Osteoblast (primary cell): Measurements from ENCODE around the gene SF3B5. TPM values are rescaled to one million over a fixed set of nuclear protein-coding genes. Genes with fewer than 3 reads are reported as not detected.

Experiments
- DNase-seq: peaks from one replicate; pipeline ENCODE4 v3.0.0; 2011; ENCODE audit warnings: low spot score, mixed read lengths; ENCODE audit not compliant: insufficient read length; ENCODE audit errors: missing footprints
- H2AFZ ChIP-seq: 2 replicates; pipeline ENCODE4 v1.6.0; 2011; ENCODE audit warnings: mild to moderate bottlenecking, low read length
- H3K27ac ChIP-seq: 2 replicates; pipeline ENCODE4 v1.5.1; 2011; ENCODE audit warnings: mild to moderate bottlenecking, low read depth, low read length, moderate library complexity
- H3K27me3 ChIP-seq: 2 replicates; pipeline ENCODE4 v1.6.0; 2012; ENCODE audit warnings: mild to moderate bottlenecking, control low read depth, inconsistent platforms, low read length, moderate library complexity; ENCODE audit not compliant: insufficient read depth
- H3K36me3 ChIP-seq: 2 replicates; pipeline ENCODE4 v1.5.1; 2011; ENCODE audit warnings: mild to moderate bottlenecking, low read length, control low read depth, moderate library complexity; ENCODE audit not compliant: insufficient read depth
- H3K4me1 ChIP-seq: 2 replicates; pipeline ENCODE4 v1.5.1; 2011; ENCODE audit warnings: mild to moderate bottlenecking, low read length, control low read depth, moderate library complexity; ENCODE audit not compliant: insufficient read depth
- H3K4me2 ChIP-seq: 2 replicates; pipeline ENCODE4 v1.6.0; 2011; ENCODE audit warnings: mild to moderate bottlenecking, low read length; ENCODE audit not compliant: insufficient read depth
- H3K4me3 ChIP-seq: fragments of 200-600 bp; sonication (generic); 3 replicates; pipeline ENCODE4 v1.5.1; 2012; ENCODE audit warnings: mild to moderate bottlenecking, low read length, inconsistent platforms; ENCODE audit not compliant: insufficient read depth
- H3K79me2 ChIP-seq: 2 replicates; pipeline ENCODE4 v1.6.0; 2012; ENCODE audit warnings: mild to moderate bottlenecking, low read length, control low read depth, inconsistent platforms; ENCODE audit not compliant: insufficient read depth
- H3K9me3 ChIP-seq: 2 replicates; pipeline ENCODE4 v1.5.1; 2011; ENCODE audit warnings: low read depth, low read length, control low read depth
- H4K20me1 ChIP-seq: 2 replicates; pipeline ENCODE4 v1.6.0; 2012; ENCODE audit warnings: mild to moderate bottlenecking, low read length, control low read depth; ENCODE audit not compliant: insufficient read depth
- CTCF ChIP-seq: IDR thresholded peaks from 2 replicates; pipeline ENCODE4 v1.5.1; 2011; ENCODE audit warnings: mild to moderate bottlenecking, low read depth, low read length, moderate library complexity; ENCODE audit errors: extremely low read depth
- total RNA-seq: library from RNA; depleted of rRNA; stranded (reverse); fragments of >200 nt; gene quantifications from 2 replicates; pipeline ENCODE4 v1.2.3, GENCODE V29; 2012

The SF3B5 gene
- total RNA-seq, 1 donor: 78.9 TPM

GRCh38 chr6:144093658-144094057, 1.7 kb downstream of the SF3B5 start:
- Histone ChIP-seq H3K4me3 (no peak overlapping the region), H3K4me2 (peak overlapping the region; percentile 96), H2AFZ (no peak overlapping the region), H3K4me1 (peaks cover 17% of the 10 kb centered on the region), H3K9me3 (no peaks in the 10 kb centered on the region), H3K79me2 (peaks cover 21% of the 10 kb centered on the region), H4K20me1 (peaks cover 6% of the 10 kb centered on the region), H3K27ac (no peak overlapping the region), H3K36me3 (no peaks in the 10 kb centered on the region), H3K27me3 (no peaks in the 10 kb centered on the region)
- no peak for DNase-seq
- no peak for TF ChIP-seq CTCF

GRCh38 chr6:144093236-144093635, 2.1 kb downstream of the SF3B5 start:
- H3K4me2 ChIP-seq: peak overlapping the region; percentile 96
- no peak overlapping the region for H2AFZ ChIP-seq
- no peak overlapping the region for H3K4me3 ChIP-seq

GRCh38 chr6:144090384-144090783, 5.0 kb downstream of the SF3B5 start:
- Histone ChIP-seq H3K36me3 (no peaks in the 10 kb centered on the region), H3K27ac (no peak overlapping the region), H3K4me2 (no peak overlapping the region), H2AFZ (no peak overlapping the region), H3K9me3 (no peaks in the 10 kb centered on the region), H3K27me3 (no peaks in the 10 kb centered on the region), H4K20me1 (peaks cover 6% of the 10 kb centered on the region), H3K4me3 (no peak overlapping the region), H3K4me1 (peaks cover 12% of the 10 kb centered on the region), H3K79me2 (peaks cover 21% of the 10 kb centered on the region)
- no peak for DNase-seq
- TF ChIP-seq CTCF: no peak

More at GRCh38 chr6:144093236-144093635, 2.1 kb downstream of the SF3B5 start:
- H3K4me1 ChIP-seq: peaks cover 17% of the 10 kb centered on the region
- no peak for DNase-seq
- no peak for TF ChIP-seq CTCF
- no peaks in the 10 kb centered on the region for H3K9me3 ChIP-seq
- no peaks in the 10 kb centered on the region for H3K27me3 ChIP-seq
- H3K36me3 ChIP-seq: no peaks in the 10 kb centered on the region
- no peak overlapping the region for H3K27ac ChIP-seq
- peaks cover 21% of the 10 kb centered on the region for H3K79me2 ChIP-seq
- peaks cover 6% of the 10 kb centered on the region for H4K20me1 ChIP-seq

GRCh38 chr6:144087789-144088426, 7.5 kb downstream of the SF3B5 start:
- H3K27me3 ChIP-seq: no peaks in the 10 kb centered on the region
- no peaks in the 10 kb centered on the region for H3K36me3 ChIP-seq
- H4K20me1 ChIP-seq: no peaks in the 10 kb centered on the region
- no peak for DNase-seq
- H3K79me2 ChIP-seq: no peaks in the 10 kb centered on the region
- TF ChIP-seq CTCF: no peak
- H3K27ac ChIP-seq: no peak overlapping the region
- no peak overlapping the region for H2AFZ ChIP-seq
- H3K9me3 ChIP-seq: no peaks in the 10 kb centered on the region
- H3K4me2 ChIP-seq: no peak overlapping the region
- no peak overlapping the region for H3K4me3 ChIP-seq
- no peaks in the 10 kb centered on the region for H3K4me1 ChIP-seq
